PC-9 (cell line): ENCODE measurements around the gene WDR38.

Experiments
- CTCF ChIP-seq: fragments of 200-600 bp; sonication (generic); conservative IDR thresholded peaks from 2 replicates; pipeline ENCODE4 v1.6.1; 2017; ENCODE audit warnings: mixed run types, antibody characterized with exemption, mild to moderate bottlenecking, moderate library complexity
- EZH2 ChIP-seq: fragments of 200-600 bp; sonication (generic); IDR thresholded peaks from 2 replicates; pipeline ENCODE4 v1.8.0; 2017; ENCODE audit warnings: antibody characterized with exemption, low read depth

DNA sequence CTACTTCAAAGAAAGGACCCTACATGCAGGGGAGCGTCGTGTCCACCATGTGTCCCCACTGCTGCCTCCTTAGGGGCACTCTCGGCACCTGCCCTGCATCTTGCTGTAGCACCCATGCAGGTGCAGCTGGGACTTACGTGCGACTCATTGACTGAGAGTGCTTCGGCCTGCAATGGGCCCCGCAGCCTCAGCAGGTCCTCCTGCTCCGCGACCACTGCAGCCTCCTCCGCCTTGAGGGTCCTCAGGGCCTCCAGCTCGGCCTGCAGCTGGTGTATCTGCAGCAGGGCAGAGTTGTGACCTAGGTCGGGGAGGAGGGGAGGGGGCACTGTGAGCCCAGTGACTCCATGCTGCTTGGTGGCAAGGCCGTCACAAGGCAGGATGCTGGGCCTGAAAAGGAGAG, 35.7 kb downstream of the WDR38 start:
- no peak for TF ChIP-seq CTCF
- TF ChIP-seq EZH2: no peak
